Mesenteric fat pad (tissue), 1 donor: ENCODE results near the gene OPTC. TPM values are rescaled to one million over a fixed set of nuclear protein-coding genes. Genes with fewer than 3 reads are reported as not detected.

Source experiments
- DNase-seq: peaks from one replicate; pipeline ENCODE4 v3.0.0-alpha.2; 2020; ENCODE audit warnings: low spot score
- total RNA-seq: library from RNA; stranded (reverse); fragmentation: NEBNext Ultra II Directional; extraction: Animal tissue kit (Norgen Biotek cat#: 25700); gene quantifications from one replicate; pipeline ENCODE4 v1.2.1, GENCODE V29; 2021
- donor health status: DM: yes; HTN: yes; CAD: no.

The OPTC gene
- total RNA-seq, 1 donor from 2014 or later, result not detected

GRCh38 chr1:203534012-203534411 lies 40.1 kb downstream of the OPTC start:
- DNase-seq, result no peak

DNA sequence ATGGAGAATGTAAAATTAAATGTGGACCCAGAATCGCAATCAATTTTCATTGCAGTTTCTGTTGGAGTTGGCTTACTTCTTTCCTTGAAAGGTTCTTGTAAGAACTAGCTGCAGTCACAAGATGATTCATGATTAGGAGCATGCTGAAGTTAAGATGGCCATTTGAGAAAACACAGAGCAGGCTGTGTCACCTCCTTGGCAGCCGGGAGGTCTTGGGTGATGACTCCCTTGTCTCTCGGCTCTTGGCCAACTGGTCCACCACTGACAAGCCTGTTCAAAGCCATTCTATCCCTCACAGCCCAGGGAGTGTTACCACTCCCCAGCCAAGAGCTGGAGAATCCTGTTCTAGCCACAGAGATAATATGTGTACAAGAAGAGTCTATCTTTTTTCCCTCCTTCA lies 40.6 kb downstream of the OPTC start:
- DNase-seq, result no peak

DNA sequence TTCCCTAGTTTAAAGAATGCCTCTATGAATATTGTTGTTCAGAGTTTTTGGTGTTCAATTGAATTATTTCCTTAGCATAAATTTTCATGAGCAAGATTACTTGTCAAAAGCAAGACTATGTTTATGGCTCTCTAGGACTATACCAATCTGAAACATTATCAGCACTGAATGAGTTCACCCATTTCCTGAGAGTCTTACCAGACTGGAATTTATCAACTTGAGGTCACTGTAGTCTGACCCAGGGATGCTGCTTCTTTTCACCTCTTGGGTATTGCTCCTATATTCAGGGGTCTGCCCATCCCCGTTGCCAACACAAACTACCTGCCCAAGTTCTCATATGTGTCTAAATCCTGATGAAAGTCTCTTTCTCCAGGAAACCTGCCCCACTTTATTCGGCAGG lies 42.6 kb downstream of the OPTC start:
- DNase-seq, result no peak

DNA sequence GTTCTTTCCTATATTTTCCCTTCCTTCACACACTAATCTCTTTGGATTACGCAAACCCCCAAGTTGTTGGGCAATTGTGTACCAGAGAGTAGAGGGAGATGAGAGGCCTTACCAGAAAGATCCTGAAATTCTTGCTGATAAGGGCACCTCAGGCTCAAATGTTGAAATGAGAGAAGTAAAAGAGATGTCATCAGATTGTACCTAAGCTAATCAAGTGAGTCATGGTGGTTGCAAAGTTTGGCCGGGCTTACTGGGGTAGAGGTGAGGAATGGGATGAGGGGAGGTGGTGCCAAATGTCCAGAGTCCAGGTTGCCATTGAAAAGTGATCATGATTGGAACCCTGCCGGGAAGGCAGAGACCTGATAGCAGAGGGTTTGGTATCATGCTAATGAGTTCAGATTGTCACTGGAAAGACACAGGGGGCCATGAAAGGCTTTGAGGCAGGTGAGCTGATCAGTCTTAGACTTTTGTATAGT lies 43.1 kb downstream of the OPTC start:
- DNase-seq, result no peak

DNA sequence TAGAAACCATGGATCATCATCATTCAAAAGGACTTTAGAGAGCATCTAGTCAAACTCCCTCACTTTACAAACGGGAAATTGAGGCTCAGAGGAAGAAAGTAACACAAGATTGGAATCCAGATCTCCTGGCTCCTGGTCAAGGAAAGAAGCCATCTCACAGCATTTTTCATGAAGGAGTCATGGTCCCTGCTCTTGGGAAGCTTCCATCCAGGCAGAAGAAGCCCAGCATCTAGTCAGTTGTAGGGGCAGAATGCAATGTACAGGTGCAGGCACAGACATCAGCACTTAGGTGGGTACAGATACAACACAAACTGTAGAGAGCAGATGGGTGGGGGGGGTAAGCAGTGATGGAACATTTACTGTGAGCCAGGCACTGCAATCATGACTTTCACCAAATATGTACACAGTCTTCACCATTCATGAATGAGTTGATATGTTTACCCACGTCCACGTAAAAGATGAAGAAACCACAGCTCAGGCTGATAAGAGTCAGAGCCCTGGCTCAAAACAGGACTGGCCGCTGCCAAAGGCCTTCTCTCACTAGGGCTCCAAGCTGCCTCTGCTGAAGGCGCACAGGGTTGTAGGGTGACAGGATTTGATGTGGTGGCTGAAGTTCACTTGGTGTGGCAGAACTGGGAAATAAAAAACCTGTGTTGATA lies 44.0 kb downstream of the OPTC start:
- DNase-seq, result no peak

DNA sequence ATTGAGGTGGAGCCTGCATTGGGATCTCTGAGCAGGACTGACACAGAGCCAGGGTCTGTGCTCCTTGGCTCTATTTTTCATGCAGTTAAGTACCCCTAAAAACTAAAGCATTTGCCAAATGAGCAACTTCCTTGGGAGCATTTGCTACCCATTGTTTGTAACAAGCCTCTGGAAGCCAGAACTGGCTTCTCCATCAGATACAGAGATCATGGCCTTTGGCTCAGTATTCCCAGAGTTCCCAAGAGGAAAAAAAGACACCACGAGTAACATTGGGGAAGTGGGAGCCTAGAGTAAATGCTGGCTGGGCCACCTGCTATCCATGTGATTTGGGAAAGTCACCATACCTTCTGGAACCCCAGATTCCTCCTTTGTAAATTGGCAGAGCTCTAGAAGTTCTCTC lies 44.8 kb downstream of the OPTC start:
- DNase-seq, result no peak

DNA sequence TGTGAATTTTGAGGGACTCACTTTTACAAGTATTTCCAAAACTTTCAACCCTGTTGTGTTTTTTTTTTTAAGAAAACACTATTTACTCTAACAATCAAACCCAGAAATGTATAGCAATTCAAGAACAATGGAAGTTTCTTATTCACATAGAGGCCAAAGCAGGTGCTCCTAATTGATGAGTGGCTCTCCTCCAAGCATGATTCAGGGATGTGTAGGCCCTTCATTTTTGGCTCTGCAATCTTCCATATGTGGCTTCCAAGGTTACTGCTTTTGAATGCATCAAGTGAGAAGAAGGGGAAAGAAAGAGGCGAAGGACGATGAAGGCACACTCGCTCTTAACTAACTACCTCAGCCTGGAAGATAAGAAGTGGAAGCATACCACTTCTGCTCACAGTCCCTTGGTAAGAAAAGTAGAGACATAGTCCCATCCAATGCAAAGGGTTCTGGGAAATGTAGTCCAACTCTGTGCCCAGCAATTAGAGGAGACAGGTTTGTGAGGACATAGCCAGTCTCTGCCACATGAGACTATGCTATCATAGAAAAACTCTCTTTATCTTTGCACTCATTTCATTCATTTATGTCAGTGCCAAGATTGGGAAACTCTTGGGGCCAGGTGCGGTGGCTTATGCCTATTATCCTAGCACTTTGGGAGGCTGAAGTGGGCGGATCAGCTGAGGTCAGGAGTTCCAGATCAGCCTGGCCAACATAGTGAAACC lies 46.0 kb downstream of the OPTC start:
- DNase-seq, result no peak

DNA sequence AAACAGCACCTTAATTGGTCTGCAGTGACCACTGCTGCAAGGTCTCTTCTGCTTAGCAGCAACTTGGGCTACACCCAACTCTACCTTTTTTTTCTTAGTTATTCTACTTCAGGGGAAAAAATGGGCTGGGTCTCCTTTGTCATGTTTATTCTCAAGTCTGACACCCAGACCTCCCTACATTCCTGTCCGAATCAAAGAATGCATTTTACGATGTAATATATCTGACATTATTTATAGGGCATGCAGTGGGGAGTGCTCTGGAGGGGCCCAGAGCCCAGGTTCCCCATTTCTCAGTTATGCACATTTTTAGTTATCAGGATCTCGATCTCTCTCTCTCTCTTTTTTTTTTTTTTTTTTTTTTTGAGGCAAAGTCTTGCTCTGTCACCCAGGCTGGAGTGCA lies 50.5 kb downstream of the OPTC start:
- DNase-seq, result no peak

- DNase-seq, result no peak
Measured at GRCh38 chr1:203544978-203545816, 51.2 kb downstream of the OPTC start.

- DNase-seq, result no peak
Measured at GRCh38 chr1:203546274-203546673, 52.3 kb downstream of the OPTC start.

DNA sequence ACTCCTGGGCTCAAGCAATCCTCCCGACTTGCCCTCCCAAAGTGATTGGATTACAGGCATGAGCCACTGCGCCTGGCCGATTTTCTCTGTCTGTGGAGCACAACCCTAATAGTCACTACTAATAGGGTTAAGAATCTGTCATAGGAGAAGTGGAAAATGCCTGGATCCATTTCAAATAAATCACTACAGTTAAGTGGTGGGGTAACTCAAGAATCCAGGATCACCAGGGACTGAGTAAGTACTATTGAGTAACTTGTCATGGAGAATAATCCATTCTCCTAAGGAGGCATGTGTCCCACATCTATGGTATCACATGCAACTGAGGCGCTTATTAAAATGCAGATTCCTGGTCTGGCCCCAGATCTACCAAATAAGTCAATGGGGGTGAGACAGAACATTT lies 53.2 kb downstream of the OPTC start:
- no peak for DNase-seq

DNA sequence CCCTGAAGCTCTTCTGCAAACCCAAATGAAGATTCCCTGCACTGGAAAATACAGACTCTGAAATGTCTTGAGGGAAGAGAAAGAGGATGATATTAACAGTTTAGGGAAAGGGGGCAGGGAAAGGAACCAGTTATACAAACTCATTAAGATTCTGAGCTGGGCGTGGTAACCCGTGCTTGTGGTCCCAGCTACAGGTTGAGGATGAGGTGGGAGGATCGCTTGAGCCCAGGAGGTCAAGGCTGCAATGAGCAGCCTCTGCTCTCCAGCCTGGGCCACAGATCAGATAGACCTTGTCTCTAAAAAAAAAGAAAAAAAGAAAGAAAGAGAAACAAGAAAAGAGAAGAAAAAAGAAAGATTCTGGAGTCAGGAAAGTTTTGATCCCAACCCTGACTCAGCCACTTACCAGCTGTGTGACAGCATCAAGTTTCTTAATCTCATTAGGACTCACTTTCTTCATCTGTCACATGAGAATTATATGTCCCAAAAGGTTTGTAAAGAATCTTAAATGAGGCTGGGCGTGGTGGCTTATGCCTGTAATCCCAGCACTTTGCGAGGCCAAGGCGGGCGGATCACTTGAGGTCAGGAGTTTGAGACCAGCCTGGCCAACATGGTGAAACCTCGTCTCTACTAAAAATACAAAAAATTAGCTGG lies 53.9 kb downstream of the OPTC start:
- DNase-seq, result no peak

- DNase-seq, result no peak
Measured at GRCh38 chr1:203548892-203549291, 54.9 kb downstream of the OPTC start.

- no peak for DNase-seq
Measured at GRCh38 chr1:203549309-203549708, 55.4 kb downstream of the OPTC start.

DNA sequence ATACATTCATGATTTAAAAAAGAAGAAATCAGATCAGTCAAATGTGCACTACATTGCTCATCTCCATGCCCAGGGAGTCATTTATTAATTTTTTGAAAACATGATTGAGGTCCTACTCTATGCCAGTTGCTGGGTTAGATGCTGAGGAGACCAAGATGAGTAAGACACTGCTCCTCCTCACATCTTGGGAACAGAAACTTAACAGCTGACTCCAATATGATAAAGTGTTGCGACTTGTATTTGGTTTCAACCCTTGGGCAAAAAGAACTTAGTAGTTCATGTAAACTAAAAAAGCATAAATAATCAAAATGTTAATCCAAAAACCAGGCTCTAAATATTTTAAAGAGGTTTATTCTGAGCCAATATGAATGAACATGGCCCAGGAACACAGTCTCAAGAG lies 56.9 kb downstream of the OPTC start:
- no peak for DNase-seq

GRCh38 chr1:203551550-203551949 lies 57.6 kb downstream of the OPTC start:
- DNase-seq, result no peak

DNA sequence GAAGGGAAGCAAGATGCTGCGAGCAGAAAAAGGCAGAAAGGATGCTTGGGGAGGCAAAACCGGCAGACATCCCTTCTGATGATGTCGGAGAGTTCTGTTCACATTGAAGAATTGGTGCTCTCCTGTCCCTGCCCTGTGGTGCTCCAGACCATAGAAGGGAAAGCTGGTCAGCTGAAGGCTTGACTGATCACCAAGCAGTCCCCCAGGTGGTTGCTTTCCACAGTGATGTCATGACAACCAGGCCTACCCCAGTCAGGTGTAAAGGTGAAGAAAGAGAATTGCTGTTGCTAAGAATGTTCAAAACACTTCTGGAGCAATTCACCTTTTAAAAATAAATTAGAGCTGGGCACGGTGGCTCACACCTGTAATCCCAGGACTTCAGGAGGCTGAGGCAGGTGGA lies 59.5 kb downstream of the OPTC start:
- no peak for DNase-seq

DNA sequence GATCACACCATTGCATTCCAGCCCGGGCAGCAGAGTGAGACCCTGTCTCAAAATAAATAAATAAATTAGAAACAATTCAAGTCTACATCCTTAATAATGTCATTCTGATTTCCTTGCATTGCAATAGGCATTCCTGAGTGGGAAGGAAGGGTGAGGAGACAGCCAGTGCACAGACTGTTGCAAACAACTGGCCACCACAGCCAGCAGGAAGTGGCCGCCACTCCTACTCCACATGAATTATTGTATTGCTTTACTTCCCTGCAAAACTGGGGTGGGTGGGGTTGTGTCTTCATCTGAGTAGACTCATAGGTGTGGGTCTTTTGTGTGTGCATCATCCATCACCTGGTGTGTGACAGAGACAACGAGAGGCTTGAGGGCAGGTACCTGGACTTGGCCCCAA lies 60.1 kb downstream of the OPTC start:
- no peak for DNase-seq

GRCh38 chr1:203555076-203555475 lies 61.1 kb downstream of the OPTC start:
- DNase-seq, result no peak

- DNase-seq, result no peak
Measured at GRCh38 chr1:203555511-203556046, 61.6 kb downstream of the OPTC start.
